K562 (cell line): ENCODE measurements around the gene CASP9. TPM values are rescaled to one million over a fixed set of nuclear protein-coding genes. Genes with fewer than 3 reads are reported as not detected.

Experiments used
- ATAC-seq: fragments of 200-7000 bp; cut with Tn5 transposase; 3 replicates; pipeline ENCODE4 v1.9.1; 2020; ENCODE audit warnings: moderate library complexity
- BruUV-seq: library from RNA; stranded (reverse); fragments of 400-500 nt; replicated peaks from 2 replicates; lab custom pipeline; 2021; lab: Mats Ljungman, UMichigan
- CTCF ChIA-PET: fragments of 300-600 bp; formaldehyde crosslinking; extraction: SDS; loops from one replicate; lab custom pipeline; 2021; ENCODE audit warnings: low intra/inter-chr PET ratio; lab: Yijun Ruan, JAX
- POLR2A ChIA-PET: fragments of 300-600, 350-650 bp; sonication (Branson Sonifier 250); formaldehyde crosslinking; extraction: SDS; loops from one replicate; lab custom pipeline; 2021; ENCODE audit warnings: antibody characterized with exemption, inconsistent platforms; lab: Yijun Ruan, JAX
- DNase-seq, 4 experiments: peaks; one replicate each; pipeline versions ENCODE4 v3.0.0 to v3.0.0-alpha.2; 2011 to 2018; ENCODE audit warnings: low spot score in 3 of 4, mixed read lengths in 3 of 4; ENCODE audit errors: extremely low read depth in 1 of 4
- FAIRE-seq: peaks from 2 replicates; lab custom pipeline; 2011; peaks lifted over from hg19 to GRCh38; lab: Jason Lieb, UNC
- H2AFZ ChIP-seq: 2 replicates; pipeline ENCODE4 v1.6.0; 2011; ENCODE audit warnings: low read depth, low read length, control low read depth, inconsistent platforms
- H3K27ac ChIP-seq: fragments of 200-600 bp; 3 replicates; pipeline ENCODE4 v1.8.0; 2011; ENCODE audit warnings: low read depth, mild to moderate bottlenecking, control low read depth, inconsistent platforms, low read length, moderate library complexity, mixed read lengths; ENCODE audit errors: extremely low read depth
- H3K27me3 ChIP-seq, 2 experiments: fragments of 300-600 bp in 1 of 2; 2 replicates in 1 of 2; 3 replicates in 1 of 2; pipeline versions ENCODE4 v1.6.0 to v1.8.0; 2011; ENCODE audit warnings: inconsistent platforms in 2 of 2, low read length in 2 of 2, mild to moderate bottlenecking in 1 of 2, mixed read lengths in 1 of 2, moderate library complexity in 1 of 2; ENCODE audit not compliant: control insufficient read depth in 2 of 2, insufficient read depth in 2 of 2
- H3K36me3 ChIP-seq: fragments of 300-600 bp; 3 replicates; pipeline ENCODE4 v1.8.0; 2011; ENCODE audit warnings: mild to moderate bottlenecking, low read length, inconsistent platforms; ENCODE audit not compliant: control insufficient read depth, insufficient read depth
- H3K4me1 ChIP-seq, 2 experiments: fragments of 200-600 bp in 1 of 2; replicated peaks in 1 of 2; 2 replicates in 1 of 2; 3 replicates in 1 of 2; pipeline versions ENCODE4 v1.5.1 to v1.8.0; 2011; ENCODE audit warnings: inconsistent platforms in 2 of 2, low read length in 2 of 2, mild to moderate bottlenecking in 1 of 2, mixed read lengths in 1 of 2, moderate library complexity in 1 of 2; ENCODE audit not compliant: control insufficient read depth in 2 of 2, insufficient read depth in 2 of 2
- H3K4me2 ChIP-seq: 2 replicates; pipeline ENCODE4 v1.6.1; 2011; ENCODE audit warnings: low read length, control low read depth, inconsistent platforms, mixed read lengths; ENCODE audit not compliant: insufficient read depth
- H3K4me3 ChIP-seq: fragments of 200-600 bp; sonication (generic), shearing (Covaris generic); 2 replicates; pipeline ENCODE4 v1.5.1; 2016; ENCODE audit warnings: control low read depth, inconsistent platforms
- H3K79me2 ChIP-seq: fragments of 200-600 bp; 3 replicates; pipeline ENCODE4 v1.8.0; 2011; ENCODE audit warnings: low read length, inconsistent platforms; ENCODE audit not compliant: control insufficient read depth, insufficient read depth
- H3K9ac ChIP-seq, 2 experiments: 2 replicates each; pipeline versions ENCODE4 v1.6.0 to v1.6.1; 2011; ENCODE audit warnings: low read depth in 2 of 2, low read length in 2 of 2, control low read depth in 1 of 2, inconsistent platforms in 1 of 2, mild to moderate bottlenecking in 1 of 2, mixed read lengths in 1 of 2; ENCODE audit not compliant: insufficient read depth in 1 of 2
- H3K9me1 ChIP-seq: one replicate; pipeline ENCODE4 v1.6.0; 2011; ENCODE audit warnings: inconsistent platforms, mild to moderate bottlenecking, low read length, moderate library complexity; ENCODE audit not compliant: control insufficient read depth, insufficient read depth
- H3K9me3 ChIP-seq: replicated peaks from 2 replicates; pipeline ENCODE4 v1.5.1; 2011; ENCODE audit warnings: low read depth, low read length, inconsistent platforms; ENCODE audit not compliant: control insufficient read depth, insufficient read depth
- H4K20me1 ChIP-seq: replicated peaks from 2 replicates; pipeline ENCODE4 v1.6.1; 2011; ENCODE audit warnings: low read length, inconsistent platforms, mixed read lengths; ENCODE audit not compliant: control insufficient read depth, insufficient read depth
- GATAD2A ChIP-seq: fragments of 450-650 bp; IDR thresholded peaks from 2 replicates; pipeline ENCODE4 v1.6.1; 2017
- KLF16 ChIP-seq: IDR thresholded peaks from 2 replicates; pipeline ENCODE4 v1.6.1; 2016; ENCODE audit warnings: antibody characterized with exemption
- MLX ChIP-seq, 2 experiments: fragments of 450-650 bp in 1 of 2; sonication (generic) in 1 of 2; formaldehyde crosslinking; conservative IDR thresholded peaks; 2 replicates each; pipeline versions ENCODE4 v1.4.0 to v1.8.1; 2020 to 2022; ENCODE audit warnings: mild to moderate bottlenecking in 1 of 2, missing genetic modification reagents in 1 of 2
- NCOR1 ChIP-seq: fragments of 450-650 bp; IDR thresholded peaks from 2 replicates; pipeline ENCODE4 v1.6.1; 2016; ENCODE audit warnings: mild to moderate bottlenecking, moderate library complexity
- SMAD3 ChIP-seq: fragments of 450-650 bp; formaldehyde crosslinking; conservative IDR thresholded peaks from 2 replicates; pipeline ENCODE4 v1.4.0; 2020; ENCODE audit warnings: mild to moderate bottlenecking
- SNIP1 ChIP-seq: fragments of 450-650 bp; IDR thresholded peaks from 2 replicates; pipeline ENCODE4 v1.7.1; 2017; ENCODE audit warnings: low read depth, mild to moderate bottlenecking
- TEAD4 ChIP-seq, 2 experiments: sonication (generic) in 1 of 2; formaldehyde crosslinking in 1 of 2; IDR thresholded peaks; 2 replicates each; pipeline versions ENCODE4 v1.6.1 to v1.8.0; 2012 to 2022; ENCODE audit warnings: borderline replicate concordance in 1 of 2, inconsistent platforms in 1 of 2, low read length in 1 of 2, mild to moderate bottlenecking in 1 of 2, missing genetic modification reagents in 1 of 2
- XRCC3 ChIP-seq: fragments of 450-650 bp; IDR thresholded peaks from 2 replicates; pipeline ENCODE4 v1.6.1; 2017; ENCODE audit warnings: mild to moderate bottlenecking, moderate library complexity
- ZNF3 ChIP-seq: fragments of 250-450 bp; sonication (Bioruptor Pico); IDR thresholded peaks from 2 replicates; pipeline ENCODE4 v1.5.0; 2021; ENCODE audit warnings: mild to moderate bottlenecking, moderate library complexity
- ZNF584 ChIP-seq: fragments of 200-800 bp; sonication (Bioruptor generic); IDR thresholded peaks from 2 replicates; pipeline ENCODE4 v1.6.1; 2016; ENCODE audit warnings: low read depth, mild to moderate bottlenecking, missing genetic modification characterization, missing compliant biosample characterization
- WGBS: fragments of 100-300 bp; shearing (Covaris generic); methylation state at CpG from one replicate; pipeline ENCODE4 v1.1.6; 2016; ENCODE audit warnings: low coverage, mixed read lengths; ENCODE audit not compliant: insufficient coverage; ENCODE audit errors: missing lambda C conversion rate; 5-methylcytosine and 5-hydroxymethylcytosine counted together
- in situ Hi-C: fragments of 300-500 bp; cut with MboI; formaldehyde crosslinking; loops from 4 replicates; pipeline ENCODE4 v1.15.0; 2018; ENCODE audit warnings: inconsistent platforms, mixed read lengths
- intact Hi-C: fragments of 100-400 bp; cut with micrococcal nuclease; formaldehyde crosslinking; loops from 2 replicates; pipeline ENCODE4 v1.14.2; 2022
- polyA plus RNA-seq, 8 experiments: library from polyadenylated mRNA; depleted of rRNA in 4 of 8; stranded (reverse) in 5 of 8; unstranded in 3 of 8; fragments of >200 nt; fragmentation: Nextera tagmentation in 2 of 8; fragmentation: Illumina TruSeq in 1 of 8; extraction: Ambion mirVana in 2 of 8; extraction: Trizol in 1 of 8; gene quantifications; 2 replicates each; pipeline versions ENCODE4 v1.2.1 to v1.2.3, GENCODE V29; 2011 to 2014; ENCODE audit warnings: inconsistent platforms in 1 of 8, missing spikeins in 1 of 8
- total RNA-seq, 7 experiments: library from RNA; depleted of rRNA in 6 of 7; stranded (reverse); fragments of >200 nt in 6 of 7; fragmentation: Illumina TruSeq in 2 of 7; extraction: Trizol in 2 of 7; gene quantifications; 2 replicates each; pipeline versions ENCODE4 v1.2.1 to v1.2.3, GENCODE V29; 2011 to 2021; ENCODE audit warnings: low replicate concordance in 1 of 7

CASP9 gene
- total and polyA plus RNA-seq, 9 of the 15 experiments (the other 6 are each of a cell fraction or from before 2014, with no cell fraction given): 10.8 to 54.1 (median 30.7) TPM

DNA sequence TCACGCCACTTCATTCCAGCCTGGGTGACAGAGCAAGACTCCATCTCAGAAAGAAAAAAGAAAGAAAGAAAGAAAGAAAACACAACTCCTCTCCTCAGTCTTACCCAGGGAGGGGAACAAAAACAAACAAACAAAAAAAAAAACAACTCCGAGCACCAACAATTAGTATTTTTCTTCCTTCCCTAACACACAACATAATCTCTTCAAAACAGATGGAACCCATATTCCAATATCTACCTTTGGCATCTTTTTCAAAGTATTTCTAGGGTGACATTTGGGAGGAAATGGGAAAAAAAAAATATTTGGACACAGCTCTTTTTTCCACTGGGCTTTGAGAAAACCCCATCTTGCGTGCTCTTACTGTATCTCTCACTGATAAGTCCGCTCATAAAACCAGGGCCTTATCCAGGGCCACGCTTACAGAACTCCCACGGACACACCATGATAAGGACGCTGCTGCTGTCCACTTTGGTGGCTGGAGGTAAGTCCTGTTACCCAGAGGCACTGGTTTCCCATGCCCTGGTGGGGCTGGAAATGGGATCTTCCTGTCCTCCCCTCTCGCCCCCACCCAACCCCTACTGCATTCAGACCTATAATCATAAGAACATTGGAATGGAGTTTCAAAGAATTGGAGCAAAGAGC is 67.6 kb downstream of the CASP9 start, which contains the start of gene CELA2A (continued):
- TF ChIP-seq GATAD2A (peak; percentile 23; the same call in 1 of the 2 replicates), KLF16 (0 out of 2 replicates have a peak, but pooled peaks have one; percentile 39), NCOR1 (peak; percentile 43; the same call in 1 of the 2 replicates), SNIP1 (0 out of 2 replicates have a peak, but pooled peaks have one; percentile 39), TEAD4 (IDR thresholded peaks at IDR 0.05; ENCODE audit: low read length) (peak; percentile 67), TEAD4 (CRISPR knock-in tag; IDR thresholded peaks at IDR 0.05; ENCODE audit: borderline replicate concordance) (no peak), SMAD3 (CRISPR knock-in tag) (no peak)
- TF ChIP-seq, all 486 proteins: peak for 33

DNA sequence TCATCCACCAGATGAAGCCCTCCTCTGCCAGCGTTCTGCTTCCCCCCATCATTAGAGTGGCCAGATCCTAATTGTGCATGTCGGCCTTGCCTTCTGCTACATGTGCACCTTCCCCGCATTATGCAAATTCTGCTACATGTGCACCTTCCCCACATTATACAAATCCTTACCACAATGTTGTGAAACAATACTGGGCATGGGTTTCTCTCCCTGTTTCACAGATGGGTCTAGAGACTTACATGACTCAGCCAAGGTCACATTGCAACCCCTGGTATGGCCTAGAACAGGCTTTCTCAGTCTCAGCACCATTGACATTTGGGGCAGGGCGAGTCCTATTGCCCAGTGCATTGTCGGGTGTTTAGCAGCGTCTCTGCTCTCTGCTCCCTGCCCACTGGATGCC is 68.5 kb downstream of the CASP9 start:
- BruUV-seq: no TSS peak
- no peaks in the 10 kb centered on the region for H3K79me2 ChIP-seq
- H3K4me1 ChIP-seq: peaks cover 16 to 17% of the 10 kb centered on the region in 2 experiments
- POLR2A ChIA-PET: interaction anchor here (0.6 kb wide), 1 partner anchor 227 kb away, joined by 3 read pairs; no protein-coding TSS in a partner anchor
- ATAC-seq (no peak), FAIRE-seq (peak; percentile 59), DNase-seq (no peak)
- H3K9me3 ChIP-seq: no peaks in the 10 kb centered on the region
- no peak overlapping the region for H2AFZ ChIP-seq
- TF ChIP-seq MLX (CRISPR knock-in tag; conservative IDR thresholded peaks at IDR 0.05) (no peak), ZNF3 (no peak), XRCC3 (no peak), ZNF584 (CRISPR knock-in tag) (0 out of 2 replicates have a peak, but pooled peaks have one; percentile 6)
- no peaks in the 10 kb centered on the region for H3K36me3 ChIP-seq
- intact Hi-C loops (no loop called here), in situ Hi-C loops (no loop called here)
- H3K9me1 ChIP-seq: no peaks in the 10 kb centered on the region
- CTCF ChIA-PET: no interaction called here
- no peak overlapping the region for H3K27ac ChIP-seq
- H4K20me1 ChIP-seq: no peaks in the 10 kb centered on the region
- H3K4me3 ChIP-seq: no peak overlapping the region
- 76% methylated on average over 4 of the region's 6 CpGs for WGBS
- H3K9ac ChIP-seq: no peak overlapping the region
- H3K27me3 ChIP-seq: no peaks in the 10 kb centered on the region
- no peak overlapping the region for H3K4me2 ChIP-seq
